ENCODE results near the gene TMEM91.

The TMEM91 gene

GRCh38 chr19:41421973-41422372 lies 45.6 kb downstream of the TMEM91 start:
- H3K4me3 ChIP-seq (ENCODE audit: control insufficient read depth, low read depth, low read length): no peak overlapping the region
- TF ChIP-seq CTCF (IDR thresholded peaks at IDR 0.05; ENCODE audit: control insufficient read depth, insufficient read depth, low read depth, low read length, missing control alignments): no peak
- DNase-seq (ENCODE audit: low read depth): no peak

DNA sequence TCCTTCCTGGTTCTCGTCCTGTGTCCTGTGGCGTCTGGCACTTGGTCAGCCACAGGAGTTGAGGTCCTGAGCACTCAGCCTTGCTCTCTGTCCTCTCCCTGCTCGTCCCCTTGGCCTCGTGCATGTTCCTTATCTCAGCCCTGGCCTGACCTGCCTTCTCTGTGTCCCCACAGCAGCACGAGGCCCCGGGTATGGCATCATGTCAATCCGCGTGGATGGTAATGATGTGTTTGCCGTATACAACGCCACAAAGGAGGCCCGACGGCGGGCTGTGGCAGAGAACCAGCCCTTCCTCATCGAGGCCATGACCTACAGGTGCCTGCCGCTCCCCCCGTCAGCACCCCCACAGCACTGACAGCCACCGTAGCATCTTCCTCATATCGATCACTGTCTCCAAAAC lies 46.1 kb downstream of the TMEM91 start:
- no peak for TF ChIP-seq CTCF (IDR thresholded peaks at IDR 0.05; ENCODE audit: control insufficient read depth, insufficient read depth, low read depth, low read length, missing control alignments)
- no peak for DNase-seq (ENCODE audit: low read depth)
- no peak overlapping the region for H3K4me3 ChIP-seq (ENCODE audit: control insufficient read depth, low read depth, low read length)

DNA sequence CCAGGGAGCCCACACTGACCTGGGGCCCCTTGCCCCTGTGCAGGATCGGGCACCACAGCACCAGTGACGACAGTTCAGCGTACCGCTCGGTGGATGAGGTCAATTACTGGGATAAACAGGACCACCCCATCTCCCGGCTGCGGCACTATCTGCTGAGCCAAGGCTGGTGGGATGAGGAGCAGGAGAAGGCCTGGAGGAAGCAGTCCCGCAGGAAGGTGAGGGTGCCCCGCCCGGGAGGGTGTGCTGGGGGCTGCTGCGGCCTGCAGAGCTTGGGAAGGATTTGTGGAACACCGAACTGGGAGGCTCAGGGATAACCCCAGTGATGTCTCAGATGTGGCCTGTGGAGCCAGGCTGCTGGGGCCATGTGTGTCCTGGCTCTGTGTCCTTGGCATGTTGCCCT lies 46.6 kb downstream of the TMEM91 start:
- DNase-seq (ENCODE audit: low read depth): no peak
- no peak overlapping the region for H3K4me3 ChIP-seq (ENCODE audit: control insufficient read depth, low read depth, low read length)
- TF ChIP-seq CTCF (IDR thresholded peaks at IDR 0.05; ENCODE audit: control insufficient read depth, insufficient read depth, low read depth, low read length, missing control alignments): no peak

- DNase-seq (ENCODE audit: low read depth): no peak
- no peak for TF ChIP-seq CTCF (IDR thresholded peaks at IDR 0.05; ENCODE audit: control insufficient read depth, insufficient read depth, low read depth, low read length, missing control alignments)
- no peak overlapping the region for H3K4me3 ChIP-seq (ENCODE audit: control insufficient read depth, low read depth, low read length)
Observed at GRCh38 chr19:41424335-41425173, 48.2 kb downstream of the TMEM91 start.

DNA sequence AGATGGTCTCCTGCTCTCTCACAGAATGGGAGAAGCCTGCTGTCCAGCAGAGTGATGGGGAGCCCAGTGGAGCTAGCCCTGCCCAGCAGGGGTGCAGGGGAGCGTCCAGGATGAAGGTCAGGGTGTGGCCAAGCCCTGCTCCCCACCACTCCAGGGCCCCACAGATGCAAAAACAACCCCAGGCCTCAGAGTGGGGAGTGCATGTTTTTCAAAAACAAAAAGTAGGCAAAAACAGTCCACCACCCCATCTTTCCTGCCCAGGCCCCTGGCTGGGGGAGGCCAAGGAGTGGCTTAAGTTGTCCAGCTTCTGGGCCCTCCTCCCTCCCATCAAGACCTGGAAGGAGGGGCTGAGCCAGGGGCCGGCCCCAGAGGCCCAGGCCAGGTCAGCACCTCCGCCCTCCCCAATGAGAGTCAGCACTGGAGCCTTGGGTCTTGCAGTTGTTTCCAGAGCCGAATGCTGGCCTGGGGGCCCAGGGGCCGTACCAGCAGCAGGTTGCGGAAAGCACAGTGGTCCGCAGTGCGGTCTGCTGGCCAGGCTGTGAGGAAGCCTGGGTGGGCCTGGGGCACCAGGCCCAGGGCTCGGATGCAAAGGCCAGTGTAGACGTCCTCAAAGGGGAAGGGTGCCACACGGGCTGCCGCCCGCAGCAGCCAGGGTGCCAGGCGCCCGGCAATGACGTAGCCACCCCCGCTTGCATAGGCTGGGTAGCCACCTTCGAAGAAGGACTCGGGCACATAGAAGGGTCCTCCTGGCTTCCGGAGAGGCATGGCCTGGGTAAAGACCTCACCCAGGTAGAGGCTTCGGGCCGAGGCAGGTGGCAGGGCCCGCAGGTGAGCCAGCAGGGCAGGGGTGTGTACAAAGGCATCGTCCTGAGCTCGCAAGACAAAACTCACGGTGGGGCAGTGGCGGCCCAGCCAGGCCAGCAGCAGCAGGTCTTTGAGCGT lies 49.1 kb downstream of the TMEM91 start:
- H3K4me3 ChIP-seq (ENCODE audit: control insufficient read depth, low read depth, low read length): no peak overlapping the region
- DNase-seq (ENCODE audit: low read depth): no peak
- no peak for TF ChIP-seq CTCF (IDR thresholded peaks at IDR 0.05; ENCODE audit: control insufficient read depth, insufficient read depth, low read depth, low read length, missing control alignments)

DNA sequence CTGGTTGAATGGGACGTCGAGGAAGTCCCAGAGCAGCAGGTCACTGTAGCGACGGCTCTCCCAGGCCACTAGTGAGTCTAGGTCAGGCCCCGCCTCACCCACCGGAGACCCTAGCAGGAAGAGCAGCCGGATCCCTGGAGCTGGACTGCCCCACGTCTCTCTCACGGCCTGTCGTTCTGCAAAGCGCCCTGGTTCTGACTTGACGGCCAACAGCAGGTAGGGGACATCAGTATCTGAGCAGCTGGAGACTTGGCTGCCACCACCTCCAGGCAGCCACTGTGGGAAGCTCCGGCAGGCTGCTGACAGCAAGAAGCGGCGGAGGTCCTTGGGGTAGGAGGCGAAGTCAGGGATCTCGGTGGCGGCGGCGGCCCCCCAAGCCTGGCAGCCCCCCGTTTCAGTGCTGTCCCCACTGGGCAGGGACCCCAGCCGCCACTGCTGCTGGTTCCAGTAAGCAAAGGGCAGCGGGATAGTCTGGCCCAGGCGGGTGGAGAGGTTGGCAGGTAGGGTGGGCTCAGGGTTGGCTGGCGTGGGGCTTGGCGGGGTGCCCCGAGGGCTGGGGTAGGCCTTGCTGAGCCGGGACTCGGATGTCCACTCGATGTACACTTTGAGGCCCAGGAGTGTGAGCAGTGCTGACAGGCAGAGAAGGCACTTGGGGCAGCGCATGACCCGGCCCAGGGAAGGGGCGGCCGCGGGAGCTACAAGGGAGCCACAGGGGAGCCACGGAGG lies 49.9 kb downstream of the TMEM91 start:
- peak overlapping the region; percentile 52 for H3K4me3 ChIP-seq (ENCODE audit: control insufficient read depth, low read depth, low read length)
- DNase-seq (ENCODE audit: low read depth): no peak
- no peak for TF ChIP-seq CTCF (IDR thresholded peaks at IDR 0.05; ENCODE audit: control insufficient read depth, insufficient read depth, low read depth, low read length, missing control alignments)

Data from AG09309 (cell line).